Measurements from ENCODE around the gene ARMC12. TPM values are rescaled to one million over a fixed set of nuclear protein-coding genes. Genes with fewer than 3 reads are reported as not detected.
"Not testable (repeated sequence)": the region's sequence is repeated elsewhere in the genome, so short reads cannot be mapped to it uniquely, and the experiment has no call there.

ARMC12 gene, protein sequence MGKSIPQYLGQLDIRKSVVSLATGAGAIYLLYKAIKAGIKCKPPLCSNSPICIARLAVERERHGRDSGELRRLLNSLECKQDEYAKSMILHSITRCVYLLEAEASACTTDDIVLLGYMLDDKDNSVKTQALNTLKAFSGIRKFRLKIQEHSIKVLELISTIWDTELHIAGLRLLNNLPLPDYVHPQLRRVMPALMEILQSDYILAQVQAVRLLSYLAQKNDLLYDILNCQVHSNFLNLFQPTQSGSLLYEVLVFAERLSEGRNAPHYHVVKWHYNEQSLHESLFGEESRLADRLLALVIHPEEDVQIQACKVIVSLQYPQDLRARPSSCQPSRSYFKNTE
- 0.24 and 0.55 TPM in 2 replicates for total RNA-seq (2014; rRNA removed; shearing (Covaris generic))

DNA sequence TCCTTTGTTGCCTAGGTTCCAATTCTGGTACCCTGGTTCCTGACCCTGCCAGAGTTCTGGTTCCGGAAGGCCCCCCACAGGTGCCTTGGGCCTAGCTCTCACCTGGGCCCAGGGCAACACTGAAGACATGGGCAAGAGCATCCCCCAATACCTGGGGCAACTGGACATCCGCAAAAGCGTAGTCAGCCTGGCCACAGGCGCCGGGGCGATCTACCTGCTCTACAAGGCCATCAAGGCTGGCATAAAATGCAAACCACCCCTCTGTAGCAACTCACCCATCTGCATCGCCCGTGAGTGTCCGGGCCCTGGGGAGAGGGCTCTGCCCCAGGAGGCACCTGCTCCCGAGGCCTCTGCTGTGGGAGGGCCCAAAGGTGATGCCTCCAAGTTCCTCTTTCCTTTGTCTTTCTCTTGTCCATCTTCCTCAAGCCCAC is at the start of gene ARMC12:
Gene ARMC12, plus strand, starts transcription at position 51 of the 431 bp plus-strand sequence. Its CDS starts 77 bp downstream, at position 128.
- DNase-seq (ENCODE audit: low spot score) = no peak

DNA sequence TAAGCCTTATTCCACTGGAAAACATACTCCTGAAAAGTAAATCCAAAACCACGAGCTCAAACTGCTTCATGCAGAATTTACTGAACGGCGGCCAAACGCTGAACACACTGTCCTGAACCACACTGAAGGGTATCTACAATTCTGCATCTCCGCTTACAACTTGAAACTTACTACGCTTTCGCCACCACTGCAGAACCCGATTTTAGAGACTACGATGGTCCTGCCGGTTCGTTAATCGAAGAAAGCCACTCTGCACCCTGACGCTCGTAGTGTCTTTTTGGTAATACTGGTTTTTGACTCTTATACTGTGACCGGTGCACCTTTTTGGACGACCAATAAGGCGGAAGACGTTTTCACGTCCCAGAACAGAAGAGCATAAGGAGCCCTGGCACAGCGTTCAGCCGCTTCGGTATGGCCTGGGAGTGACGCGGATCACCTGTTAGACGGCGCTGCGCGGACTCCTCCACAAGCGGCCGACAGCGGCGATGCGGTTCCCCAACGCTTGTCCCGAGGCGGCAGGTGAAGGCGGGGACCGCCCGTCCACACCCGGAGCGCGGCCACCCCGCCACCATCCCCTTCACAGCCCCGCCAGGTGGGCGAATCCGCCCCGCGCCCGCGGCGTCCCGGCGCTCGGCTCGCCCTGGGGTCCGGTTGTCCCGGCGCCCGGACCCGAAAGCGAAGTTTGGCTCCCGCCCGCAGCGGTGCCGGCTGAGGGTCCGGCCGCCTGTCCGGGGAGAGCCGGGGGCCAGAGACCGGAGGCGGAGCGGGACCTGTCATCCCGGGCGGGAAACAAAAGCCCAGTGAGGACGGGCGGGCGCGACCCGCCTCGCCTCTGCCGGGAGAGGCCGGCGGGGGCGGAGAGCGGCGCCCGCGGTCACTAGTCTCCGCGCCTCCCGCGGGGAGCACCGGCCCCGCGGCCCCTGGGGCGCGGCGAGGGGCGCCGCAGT is 48.9 kb upstream of the ARMC12 start:
- no peak for DNase-seq (ENCODE audit: low spot score)

DNA sequence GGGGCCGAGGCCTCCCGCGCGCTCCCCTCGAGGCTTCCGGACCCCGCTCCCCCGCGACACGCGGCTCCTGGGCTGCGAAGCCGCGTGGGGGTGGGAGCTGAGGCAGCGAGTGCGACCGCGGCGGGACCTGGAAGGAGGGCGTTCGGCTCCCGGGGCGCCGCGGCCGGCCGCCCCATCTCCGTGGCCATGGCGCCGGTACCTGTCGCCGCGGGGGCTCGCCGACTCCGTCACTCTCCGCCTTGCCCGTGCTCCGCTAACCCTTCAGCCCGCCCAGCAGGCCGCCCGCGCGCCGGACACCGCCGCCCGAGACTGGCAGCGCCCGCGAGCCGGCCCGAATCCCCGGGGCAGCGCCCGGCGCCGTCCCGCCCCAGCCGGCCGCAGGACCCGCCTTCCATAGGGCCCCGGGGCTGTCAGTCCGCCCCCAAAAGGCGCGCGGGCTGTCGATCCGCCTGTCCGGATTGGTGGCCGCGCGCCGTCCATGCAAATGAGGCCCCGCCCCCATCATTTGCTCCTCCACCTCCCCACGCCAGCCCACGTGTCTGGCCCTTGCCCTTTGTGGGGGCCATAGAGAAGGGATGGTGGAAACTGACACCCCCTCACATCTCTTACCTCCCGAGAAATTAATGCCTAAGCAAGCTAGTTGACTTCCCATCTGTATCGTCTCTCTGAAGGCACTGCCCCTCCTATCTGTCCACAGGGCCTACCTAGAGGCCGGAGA is 48.1 kb upstream of the ARMC12 start, which contains the start of gene FKBP5:
Gene FKBP5, minus strand, starts transcription at position 311 of the 718 bp plus-strand sequence. CDS start 46,091 bp downstream, outside the sequence.
- peak; percentile 81 for DNase-seq (ENCODE audit: low spot score)

DNA sequence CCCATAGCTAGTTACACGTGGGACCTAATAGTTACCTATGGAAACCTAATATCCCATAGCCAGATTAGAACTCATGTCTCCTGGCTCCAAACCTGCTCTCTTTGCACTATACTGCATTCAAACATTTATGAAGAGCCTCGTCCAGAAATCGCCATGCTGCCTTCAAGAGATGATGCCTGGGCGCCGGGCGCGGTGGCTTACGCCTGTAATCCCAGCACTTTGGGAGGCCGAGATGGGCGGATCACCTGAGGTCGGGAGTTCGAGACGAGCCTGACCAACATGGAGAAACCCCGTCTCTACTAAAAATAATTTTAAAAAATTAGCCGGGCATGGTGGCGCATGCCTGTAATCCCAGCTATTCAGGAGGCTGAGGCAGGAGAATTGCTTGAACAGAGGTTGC is 46.8 kb upstream of the ARMC12 start:
- not testable (repeated sequence) for DNase-seq (ENCODE audit: low spot score)

DNA sequence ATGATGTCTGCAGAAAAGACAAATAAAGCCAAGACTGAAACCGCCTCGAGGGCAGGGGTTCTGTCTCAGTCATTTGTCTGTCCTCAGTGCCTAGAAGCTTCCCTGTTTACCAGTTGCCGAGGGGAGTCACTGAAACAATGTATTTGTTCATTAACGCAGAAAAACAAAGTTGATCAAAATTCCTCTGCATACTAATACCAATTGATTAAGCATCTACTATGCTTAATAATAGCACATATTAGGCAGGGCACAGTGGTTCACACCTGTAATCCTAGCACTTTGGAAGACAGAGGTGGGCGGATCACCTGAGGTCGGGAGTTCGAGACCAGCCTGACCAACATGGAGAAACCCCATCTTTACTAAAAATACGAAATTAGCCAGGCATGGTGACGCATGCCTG is 46.3 kb upstream of the ARMC12 start:
- DNase-seq (ENCODE audit: low spot score) = no peak

DNA sequence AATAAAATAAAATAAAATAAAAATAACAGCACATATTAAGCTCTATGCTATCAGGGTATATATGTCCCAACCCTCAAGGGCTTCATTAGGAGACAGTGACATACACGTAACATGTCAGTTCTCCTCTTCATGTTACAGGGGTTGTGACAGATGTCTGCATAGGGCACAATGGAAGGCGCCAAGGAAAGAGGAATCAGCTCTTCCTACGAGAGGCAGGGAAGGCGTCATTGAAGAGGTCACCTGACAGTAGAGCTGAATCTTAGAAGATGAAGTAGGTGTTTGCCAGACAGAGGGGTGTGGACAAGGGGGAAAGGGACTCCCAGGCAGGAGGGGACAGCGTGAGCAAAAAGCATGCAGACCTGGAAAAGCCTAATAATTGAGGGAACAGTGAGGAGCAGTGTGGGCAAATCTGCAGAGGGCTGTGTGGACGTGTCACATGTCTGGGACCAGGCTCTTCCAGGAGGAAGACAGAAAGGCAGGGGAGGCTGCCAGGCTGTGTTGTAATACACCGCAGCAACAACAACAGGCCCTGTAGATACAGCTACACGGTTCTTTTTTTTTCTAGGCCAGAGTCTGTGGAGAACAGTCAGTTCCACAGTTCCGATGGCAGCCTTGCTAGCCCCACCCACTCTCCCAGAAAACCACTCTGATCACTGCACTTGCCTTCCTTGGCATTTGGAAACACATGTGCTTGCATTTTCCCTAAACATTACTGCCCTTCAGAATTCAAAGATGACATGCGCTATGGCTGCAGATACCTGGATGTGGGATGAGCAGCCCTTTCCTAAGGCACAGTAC is 45.6 kb upstream of the ARMC12 start:
- DNase-seq (ENCODE audit: low spot score) = no peak

DNA sequence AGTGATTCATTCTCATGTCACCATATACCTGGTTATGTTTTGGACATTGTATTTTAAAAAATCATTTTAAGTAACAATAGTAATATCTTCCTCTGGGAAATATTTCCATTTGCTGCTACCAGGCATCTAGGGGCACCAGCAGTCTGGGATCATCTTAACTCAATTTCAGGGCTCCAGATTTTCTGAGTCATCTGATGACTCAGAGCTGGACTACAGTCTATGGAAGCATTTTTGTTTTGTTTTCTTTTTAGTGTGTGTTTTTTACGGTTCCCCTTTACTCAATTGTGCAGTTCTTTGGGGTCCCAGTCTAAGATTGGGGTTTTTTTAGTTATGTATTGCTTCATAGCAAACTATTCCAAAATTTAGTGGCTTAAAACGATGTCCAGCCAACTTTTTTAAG is 42.4 kb upstream of the ARMC12 start:
- DNase-seq (ENCODE audit: low spot score) = peak; percentile 35

DNA sequence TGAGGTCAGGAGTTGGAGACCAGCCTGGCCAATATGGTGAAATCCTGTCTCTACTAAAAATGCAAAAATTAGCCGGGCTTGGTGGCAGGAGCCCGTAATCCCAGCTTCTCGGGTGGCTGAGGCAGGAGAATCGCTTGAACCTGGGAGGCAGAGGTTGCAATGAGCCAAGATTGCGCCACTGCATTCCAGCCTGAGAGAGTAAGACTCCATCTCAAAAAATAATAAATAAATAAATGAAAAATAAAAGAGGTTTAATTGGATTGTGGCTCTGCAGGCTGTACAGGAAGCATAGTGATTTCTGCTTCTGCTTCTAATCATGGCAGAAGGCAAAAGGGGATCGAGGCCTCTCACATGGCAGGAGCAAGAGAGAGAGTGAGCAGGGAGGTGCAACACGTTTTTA is 38.4 kb upstream of the ARMC12 start:
- DNase-seq (ENCODE audit: low spot score) = not testable (repeated sequence)

DNA sequence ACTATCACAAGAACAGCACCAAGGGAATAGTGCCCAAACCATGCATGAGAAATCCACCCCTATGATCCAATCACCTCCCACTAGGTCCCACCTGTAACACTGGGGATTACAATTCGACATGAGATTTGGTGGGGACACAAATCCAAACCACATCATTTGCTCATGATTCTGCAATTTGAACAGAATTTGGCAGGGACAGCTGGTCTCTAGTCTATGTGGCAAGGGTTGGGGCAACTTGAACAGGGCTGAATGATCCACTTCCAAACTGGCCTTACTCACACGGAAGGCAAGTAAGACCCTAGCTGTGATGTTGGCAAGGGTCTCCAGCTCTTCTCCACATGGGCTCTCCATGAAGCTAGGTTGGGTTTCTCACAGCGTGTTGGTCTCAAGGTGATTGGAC is 38.0 kb upstream of the ARMC12 start:
- DNase-seq (ENCODE audit: low spot score) = no peak

DNA sequence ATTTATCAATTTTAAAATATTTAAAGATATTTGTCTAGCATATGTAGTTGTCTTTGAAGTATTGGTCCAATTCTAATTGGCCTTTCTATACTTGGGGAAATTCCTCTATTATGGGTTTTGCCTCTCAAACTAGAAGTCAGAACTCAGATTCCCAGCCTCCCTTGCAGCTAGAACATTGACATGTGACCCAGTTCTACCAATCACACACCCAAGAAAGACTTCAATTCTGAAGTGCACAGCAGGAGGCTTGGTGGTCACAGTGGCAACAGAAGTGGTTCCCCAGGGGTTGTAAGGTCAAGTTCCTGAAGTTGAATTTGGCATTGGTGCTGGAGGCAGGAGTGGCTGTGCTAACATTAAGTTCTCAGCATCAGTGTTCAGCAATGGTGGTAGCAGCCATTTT is 33.3 kb upstream of the ARMC12 start:
- no peak for DNase-seq (ENCODE audit: low spot score)

DNA sequence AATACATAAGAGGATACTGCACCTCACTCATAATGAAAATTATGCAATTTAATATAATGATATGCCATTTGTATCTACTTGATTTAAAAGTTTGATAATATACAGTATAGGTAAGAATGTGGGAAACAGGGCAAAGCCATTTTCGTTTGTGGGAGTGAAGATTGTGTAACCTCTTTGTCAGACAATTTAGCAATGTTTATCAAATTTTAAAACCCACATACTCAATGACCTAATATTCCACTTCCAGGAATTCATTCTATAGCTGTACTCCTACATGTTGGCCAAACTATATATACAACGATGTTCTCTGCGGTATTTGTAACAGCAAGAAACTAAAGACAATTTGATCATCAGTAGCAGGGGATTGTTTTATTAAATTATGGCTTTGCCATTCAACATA is 30.4 kb upstream of the ARMC12 start:
- no peak for DNase-seq (ENCODE audit: low spot score)

DNA sequence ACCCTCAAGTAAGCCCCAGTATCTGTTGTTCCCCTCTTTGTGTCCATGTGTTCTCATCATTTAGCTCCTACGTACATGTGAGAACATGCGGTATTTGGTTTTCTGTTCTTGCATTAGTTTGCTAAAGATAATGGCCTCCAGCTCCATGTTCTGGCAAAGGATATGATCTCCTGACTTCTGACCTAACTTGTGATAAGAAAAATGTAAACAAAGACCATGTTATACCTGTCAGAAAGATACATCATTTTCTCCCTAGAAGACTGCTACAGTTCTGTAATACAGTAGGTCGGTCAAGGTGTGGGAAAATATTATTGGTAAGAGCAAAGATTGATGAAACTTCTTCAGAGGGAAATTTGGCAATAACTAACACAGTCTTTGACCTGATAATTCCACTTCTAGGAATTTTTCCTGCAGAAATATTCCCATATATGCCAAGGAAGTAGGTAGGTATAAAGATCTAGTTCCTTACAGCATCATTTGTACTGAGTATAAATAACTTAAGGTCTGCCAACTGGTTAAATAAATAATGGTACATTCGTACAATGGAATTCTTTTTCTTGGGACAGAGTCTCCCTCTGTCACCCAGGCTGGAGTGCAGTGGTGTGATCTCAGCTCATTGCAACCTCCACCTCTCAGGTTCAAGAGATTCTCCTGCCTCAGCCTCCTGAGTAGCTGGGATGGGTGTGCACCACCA is 29.0 kb upstream of the ARMC12 start:
- DNase-seq (ENCODE audit: low spot score) = no peak

DNA sequence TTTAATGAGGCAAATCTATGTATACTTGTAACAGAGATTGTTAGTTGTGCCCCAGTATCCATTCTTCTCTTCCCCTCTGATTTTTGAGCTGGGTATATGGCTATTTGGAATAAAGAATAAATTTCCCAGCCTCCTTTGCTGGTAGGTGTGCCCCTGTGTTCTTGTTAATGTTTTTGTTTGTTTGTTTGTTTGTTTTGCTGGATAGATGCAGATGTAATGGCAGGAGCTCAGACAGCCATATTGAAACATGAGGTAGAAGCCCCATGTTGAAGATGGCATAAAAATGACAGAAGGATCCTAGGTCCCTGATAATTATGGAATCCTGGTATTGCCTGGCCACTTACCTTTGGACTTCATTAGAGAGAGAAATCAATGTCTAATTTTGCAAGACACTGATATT is 28.2 kb upstream of the ARMC12 start:
- DNase-seq (ENCODE audit: low spot score) = no peak

DNA sequence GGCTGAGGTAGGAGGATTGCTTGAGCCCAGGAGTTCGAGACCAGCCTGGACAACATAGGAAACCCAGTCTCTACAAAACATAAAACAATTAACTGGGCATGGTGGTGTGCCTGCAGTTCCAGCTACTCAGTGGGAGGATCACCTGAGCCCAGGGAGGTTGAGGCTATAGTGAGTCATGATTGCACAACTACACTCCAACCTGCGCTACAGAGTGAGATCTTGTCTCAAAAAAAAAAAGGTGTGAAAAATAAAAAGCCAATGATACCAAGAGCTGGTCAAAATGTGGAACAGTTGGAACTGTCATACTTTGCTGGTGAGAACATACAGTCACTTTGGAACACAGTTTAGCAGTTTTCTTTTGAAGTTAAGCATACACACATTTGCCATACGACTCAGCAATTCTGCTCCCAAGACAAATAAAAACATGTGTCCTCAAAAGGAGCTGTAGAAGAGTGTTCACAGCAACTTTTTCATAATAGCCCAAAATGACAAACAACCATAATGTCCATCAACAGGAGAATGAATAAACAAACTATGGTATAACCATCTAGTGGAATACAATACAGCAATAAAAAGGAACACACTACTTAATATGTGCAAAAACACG is 26.5 kb upstream of the ARMC12 start:
- DNase-seq (ENCODE audit: low spot score) = no peak

DNA sequence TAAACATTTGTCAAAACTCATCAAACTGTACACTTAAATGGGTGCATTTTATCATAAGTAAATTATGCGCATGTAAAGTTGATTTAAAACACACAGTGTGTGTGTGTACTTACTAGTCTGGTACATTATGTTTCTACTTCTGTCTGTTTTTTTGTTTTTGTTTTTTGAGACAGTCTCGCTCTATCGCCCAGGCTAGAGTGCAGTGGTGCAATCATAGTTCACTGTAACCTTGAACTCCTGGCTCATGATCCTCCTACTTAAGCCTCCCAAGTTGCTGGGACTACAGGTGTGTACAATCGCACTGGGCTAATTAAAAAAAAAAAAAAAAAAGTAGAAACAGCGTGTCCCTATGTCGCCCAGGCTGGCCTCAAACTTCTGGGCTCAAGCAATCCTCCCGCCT is 25.1 kb upstream of the ARMC12 start:
- no peak for DNase-seq (ENCODE audit: low spot score)

DNA sequence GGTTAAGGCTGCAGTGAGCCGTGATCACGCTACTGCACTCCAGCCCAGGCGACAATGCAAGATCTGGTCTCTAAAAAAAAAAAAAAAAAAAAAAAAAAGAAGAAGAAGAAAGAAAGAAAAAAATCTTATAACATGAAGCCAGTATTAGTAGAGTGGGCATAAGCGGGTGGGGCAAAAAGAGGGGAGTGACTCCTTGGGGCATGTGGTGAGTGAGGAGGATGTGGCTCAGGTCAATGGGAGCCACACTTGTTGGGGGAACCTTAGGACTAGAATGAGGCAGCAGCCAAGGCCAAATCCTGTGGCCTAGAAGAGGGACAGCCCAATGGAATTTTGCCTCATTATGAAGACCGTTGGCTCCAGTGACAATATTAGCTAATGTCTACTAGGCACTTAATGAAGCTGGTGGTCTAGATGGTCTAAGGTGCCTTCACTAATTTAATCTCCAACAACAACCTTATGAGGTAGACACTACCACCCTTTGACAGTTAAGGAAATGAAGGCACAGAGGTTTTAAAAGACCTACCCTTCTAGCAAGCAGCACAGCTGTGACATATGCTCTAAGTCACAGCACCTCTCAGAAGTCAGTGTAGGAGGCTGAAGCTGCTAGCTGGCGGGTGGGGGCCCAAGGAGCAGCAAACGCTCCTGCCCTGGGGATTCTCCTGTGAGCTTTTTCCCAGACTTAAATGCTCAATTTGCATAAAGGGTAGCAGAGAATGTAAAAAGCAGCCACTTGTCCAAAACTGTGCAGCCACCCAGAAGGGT is 23.6 kb upstream of the ARMC12 start:
- DNase-seq (ENCODE audit: low spot score) = no peak

DNA sequence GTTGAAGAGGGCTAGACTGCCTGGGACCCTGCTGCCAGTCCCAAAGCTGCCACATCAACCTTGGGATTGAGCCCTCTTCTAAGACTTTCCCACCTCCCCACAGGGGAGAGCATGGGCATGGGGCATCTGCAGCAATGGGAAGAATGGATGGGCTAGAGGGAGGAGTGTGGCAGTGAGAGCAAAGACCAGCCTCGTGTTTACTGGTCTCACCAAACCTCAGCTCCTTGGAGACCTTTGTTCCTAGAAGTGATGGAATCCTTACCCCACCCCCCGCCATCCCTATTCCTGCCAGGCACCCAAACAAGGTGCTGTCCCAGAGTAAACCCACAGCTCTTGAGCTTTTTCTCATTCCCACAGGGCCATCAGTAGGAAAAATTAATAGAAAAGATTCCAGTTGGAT is 20.0 kb upstream of the ARMC12 start:
- no peak for DNase-seq (ENCODE audit: low spot score)

DNA sequence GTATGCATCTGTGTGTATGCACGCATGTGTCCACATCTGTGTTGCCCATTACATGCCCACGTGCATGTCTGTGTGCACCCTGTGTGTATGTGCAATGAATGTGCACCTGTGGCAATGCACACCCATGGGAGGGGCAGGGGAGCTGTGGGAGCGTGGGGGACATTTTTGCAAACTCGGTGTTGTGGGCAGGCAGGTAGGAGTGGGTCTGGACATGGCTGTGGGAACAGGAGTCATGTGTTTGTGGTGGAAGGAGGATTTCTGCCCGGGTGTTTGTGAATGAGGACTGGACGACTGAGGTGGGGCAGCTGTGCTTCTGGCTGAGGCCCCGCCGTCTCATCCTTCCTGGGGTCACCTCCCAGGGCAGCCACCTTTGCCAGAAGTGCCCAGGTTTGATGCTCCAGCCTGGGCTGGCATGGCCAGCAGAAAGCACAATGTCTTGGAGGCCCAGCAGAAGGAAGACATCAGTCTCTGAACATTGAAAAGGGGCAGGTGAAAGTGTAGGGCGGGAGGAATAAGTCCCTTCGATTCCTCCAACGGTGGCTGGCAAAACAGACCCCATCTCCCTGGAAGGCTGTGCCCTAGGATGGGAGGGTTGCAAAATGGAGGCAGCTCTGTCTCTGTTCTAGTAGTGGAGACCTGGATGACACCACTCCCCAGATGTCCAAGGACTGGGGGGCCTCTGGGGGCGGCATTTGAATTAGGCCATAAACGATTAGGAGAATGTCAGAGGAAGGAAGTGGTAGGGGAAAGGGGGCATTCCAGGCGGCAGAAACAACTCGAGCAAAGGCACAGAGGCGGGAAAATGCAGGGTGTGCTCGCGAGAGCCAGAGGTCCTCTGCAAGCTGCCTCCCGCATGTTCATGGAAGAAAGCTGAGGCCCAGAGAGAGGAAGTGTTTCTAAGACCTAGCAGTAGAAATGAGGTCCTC is 19.1 kb upstream of the ARMC12 start:
- DNase-seq (ENCODE audit: low spot score) = no peak
